Tibial nerve (tissue), 4 donors: Measurements from ENCODE around the gene LHFPL3. TPM values are rescaled to one million over a fixed set of nuclear protein-coding genes. Genes with fewer than 3 reads are reported as not detected.

Experiments
- DNase-seq, 2 donors: peaks; one replicate each; pipeline ENCODE4 v3.0.0-alpha.2; 2019; ENCODE audit warnings: low spot score in 2 of 2
- H3K27ac ChIP-seq, 4 donors: fragments of 200-600 bp; sonication (generic) in 3 of 4; one replicate each; pipeline ENCODE4 v1.5.1; 2017 to 2019; ENCODE audit warnings: mild to moderate bottlenecking in 1 of 4
- H3K27me3 ChIP-seq, 2 donors: fragments of 200-600 bp; sonication (generic) in 1 of 2; one replicate each; pipeline versions ENCODE4 v1.5.1 to v1.6.0; 2017 to 2019
- H3K36me3 ChIP-seq, 3 donors: fragments of 200-600 bp; sonication (generic); one replicate each; pipeline ENCODE4 v1.5.1; 2018 to 2019
- H3K4me1 ChIP-seq, 4 donors: fragments of 200-600 bp; sonication (generic) in 3 of 4; one replicate each; pipeline ENCODE4 v1.5.1; 2017 to 2019
- H3K4me3 ChIP-seq, 4 donors: fragments of 200-600 bp; sonication (generic) in 3 of 4; one replicate each; pipeline ENCODE4 v1.5.1; 2017 to 2019; ENCODE audit warnings: mild to moderate bottlenecking in 1 of 4, moderate library complexity in 1 of 4
- H3K9me3 ChIP-seq, 4 donors: fragments of 200-600 bp; sonication (generic) in 3 of 4; one replicate each; pipeline ENCODE4 v1.5.1; 2017 to 2019
- EP300 ChIP-seq, 2 donors: sonication (generic); formaldehyde crosslinking; IDR thresholded peaks; one replicate each; pipeline ENCODE4 v1.6.1; 2017; ENCODE audit warnings: antibody characterized with exemption in 2 of 2, mild to moderate bottlenecking in 1 of 2
- POLR2A ChIP-seq, 2 donors: fragments of 450-650 bp; IDR thresholded peaks; one replicate each; pipeline ENCODE4 v1.6.1; 2017; ENCODE audit warnings: antibody characterized with exemption in 2 of 2, mild to moderate bottlenecking in 2 of 2, moderate library complexity in 2 of 2
- WGBS, 2 donors: methylation state at CpG; one replicate each; pipeline ENCODE4 v1.1.5; 2018; 5-methylcytosine and 5-hydroxymethylcytosine counted together
- total RNA-seq, 4 donors: library from RNA; depleted of rRNA; stranded (reverse); fragments of >200 nt; gene quantifications; one replicate each; pipeline ENCODE4 v1.1.0, GENCODE V29; 2016
- TF ChIP-seq, protein P1 (sequence below), 5 experiments: fragments of 200-600 bp in 3 of 5; fragments of 450-650 bp in 2 of 5; sonication (generic) in 3 of 5; IDR thresholded peaks; one replicate each; pipeline ENCODE4 v1.5.1; 2016 to 2019; ENCODE audit warnings: antibody characterized with exemption in 5 of 5, mild to moderate bottlenecking in 3 of 5, moderate library complexity in 2 of 5

Gene LHFPL3
- total RNA-seq, 4 donors from 2014 or later, result not detected

DNA sequence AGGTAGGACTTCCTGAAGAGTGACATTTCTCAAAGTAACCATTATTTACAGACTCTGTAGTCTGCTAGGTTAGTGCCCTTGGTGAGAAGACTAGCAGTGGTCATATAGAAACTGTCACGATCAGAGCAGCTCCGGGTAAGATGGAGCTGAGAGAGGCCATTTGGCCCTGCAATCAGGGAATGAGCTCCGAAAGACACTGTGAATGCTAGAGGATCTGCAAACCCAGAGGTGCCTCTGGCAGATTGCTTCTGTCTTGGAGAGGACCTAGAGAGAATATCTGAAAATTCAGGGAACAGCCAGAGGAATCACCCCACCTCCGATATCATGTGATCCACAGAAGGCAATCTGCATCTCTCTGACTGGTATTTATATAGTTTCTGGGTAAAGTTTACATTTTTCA lies 438.7 kb downstream of the LHFPL3 start:
- TF ChIP-seq POLR2A (IDR thresholded peaks at IDR 0.05) (no peak), EP300 (IDR thresholded peaks at IDR 0.05) (no peak)
- TF ChIP-seq, protein P1, sequence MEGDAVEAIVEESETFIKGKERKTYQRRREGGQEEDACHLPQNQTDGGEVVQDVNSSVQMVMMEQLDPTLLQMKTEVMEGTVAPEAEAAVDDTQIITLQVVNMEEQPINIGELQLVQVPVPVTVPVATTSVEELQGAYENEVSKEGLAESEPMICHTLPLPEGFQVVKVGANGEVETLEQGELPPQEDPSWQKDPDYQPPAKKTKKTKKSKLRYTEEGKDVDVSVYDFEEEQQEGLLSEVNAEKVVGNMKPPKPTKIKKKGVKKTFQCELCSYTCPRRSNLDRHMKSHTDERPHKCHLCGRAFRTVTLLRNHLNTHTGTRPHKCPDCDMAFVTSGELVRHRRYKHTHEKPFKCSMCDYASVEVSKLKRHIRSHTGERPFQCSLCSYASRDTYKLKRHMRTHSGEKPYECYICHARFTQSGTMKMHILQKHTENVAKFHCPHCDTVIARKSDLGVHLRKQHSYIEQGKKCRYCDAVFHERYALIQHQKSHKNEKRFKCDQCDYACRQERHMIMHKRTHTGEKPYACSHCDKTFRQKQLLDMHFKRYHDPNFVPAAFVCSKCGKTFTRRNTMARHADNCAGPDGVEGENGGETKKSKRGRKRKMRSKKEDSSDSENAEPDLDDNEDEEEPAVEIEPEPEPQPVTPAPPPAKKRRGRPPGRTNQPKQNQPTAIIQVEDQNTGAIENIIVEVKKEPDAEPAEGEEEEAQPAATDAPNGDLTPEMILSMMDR (IDR thresholded peaks at IDR 0.05), result no peak
- Histone ChIP-seq H3K36me3 (no peaks in the 10 kb centered on the region), H3K27ac (no peak overlapping the region), H3K9me3 (no peaks in the 10 kb centered on the region), H3K27me3 (no peaks in the 10 kb centered on the region), H3K4me3 (no peak overlapping the region), H3K4me1 (no peaks in the 10 kb centered on the region)
- WGBS, 2 donors, result 52 to 54% methylated on average over 4 of the region's 4 CpGs
- DNase-seq, result no peak

DNA sequence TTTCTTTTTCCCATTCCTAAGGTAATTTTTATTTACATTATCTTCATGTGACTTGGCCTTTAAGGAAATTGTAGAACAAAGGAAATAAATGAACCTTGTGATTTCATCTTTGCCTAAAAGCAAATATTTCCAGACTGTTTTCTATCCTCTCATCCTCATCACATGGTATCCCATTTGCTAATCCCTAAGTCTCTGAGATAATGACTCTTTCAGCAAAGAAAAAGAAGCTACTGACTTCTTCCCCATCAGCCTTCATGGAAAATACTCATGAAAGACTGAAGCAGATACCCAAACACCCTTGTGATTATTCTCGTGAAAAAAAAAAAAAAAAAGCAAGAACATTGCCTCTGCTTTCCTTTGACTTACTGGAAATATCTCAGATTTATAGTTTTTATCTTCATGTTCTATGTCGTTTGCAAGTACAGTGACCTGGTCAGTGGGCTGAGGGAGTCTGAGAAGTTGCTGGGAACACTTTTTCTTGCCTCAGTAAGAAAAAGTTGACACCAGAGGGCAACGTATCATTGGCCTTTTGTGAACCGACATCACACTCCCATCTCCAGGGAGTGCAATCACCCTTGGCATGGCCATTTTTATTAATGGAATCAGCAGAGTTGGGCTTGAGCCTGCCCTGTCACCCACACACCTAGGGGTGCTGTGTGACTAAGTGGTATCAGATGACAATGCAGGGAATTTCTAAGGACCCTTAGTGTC lies 439.6 kb downstream of the LHFPL3 start:
- Histone ChIP-seq H3K4me3 (no peak overlapping the region), H3K27me3 (no peaks in the 10 kb centered on the region), H3K9me3 (no peaks in the 10 kb centered on the region), H3K27ac (no peak overlapping the region), H3K4me1 (no peaks in the 10 kb centered on the region), H3K36me3 (no peaks in the 10 kb centered on the region)
- no peak for DNase-seq
- 38 to 46% methylated on average over 4 of the region's 4 CpGs for WGBS, 2 donors
- no peak for TF ChIP-seq POLR2A (IDR thresholded peaks at IDR 0.05)
- no peak for TF ChIP-seq EP300 (IDR thresholded peaks at IDR 0.05)
- TF ChIP-seq, protein P1 (IDR thresholded peaks at IDR 0.05), result no peak

DNA sequence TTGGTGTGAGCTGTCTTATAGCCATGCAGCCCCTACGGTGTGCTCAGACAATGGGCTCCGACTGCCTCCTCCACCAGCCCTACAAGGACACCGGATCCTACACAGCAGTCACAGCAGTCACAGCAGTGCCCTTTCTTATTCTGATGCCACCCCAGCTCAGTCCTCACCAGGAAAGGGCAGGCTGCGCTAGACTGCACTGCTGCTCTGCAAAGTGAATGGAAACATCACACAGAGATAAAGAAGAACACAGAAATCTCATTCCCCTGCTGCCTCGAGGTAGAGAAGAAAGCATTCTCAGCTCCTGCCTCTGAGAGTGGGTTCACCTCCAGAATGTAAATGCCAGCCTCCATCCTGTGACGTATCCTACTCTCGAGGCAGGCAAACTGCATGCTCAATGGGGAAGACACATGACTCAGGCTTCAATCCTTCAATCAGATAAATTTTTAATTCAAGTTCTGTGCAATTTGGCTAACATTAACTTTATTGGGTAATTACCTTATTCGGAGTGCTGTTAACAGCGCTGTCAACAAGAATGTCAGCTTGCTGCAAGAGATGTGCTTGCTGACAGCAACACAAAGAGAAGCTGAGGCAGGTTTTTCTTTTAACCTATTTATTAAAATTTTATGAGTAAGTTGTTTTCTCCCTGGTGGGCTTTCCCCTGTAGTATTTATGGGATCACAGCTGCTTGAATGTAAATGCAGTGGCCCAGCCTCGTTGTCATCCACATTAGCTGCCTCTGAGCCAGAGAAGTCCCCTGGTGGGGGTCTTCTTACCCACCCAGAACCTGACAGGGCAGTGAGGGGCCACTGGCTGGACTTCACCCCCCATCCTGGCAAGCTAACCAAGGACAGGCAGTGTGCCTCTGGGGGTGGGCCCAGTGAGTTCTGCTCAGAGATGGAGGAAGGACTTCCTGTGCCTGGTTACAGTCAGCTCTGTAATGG lies 444.3 kb downstream of the LHFPL3 start:
- Histone ChIP-seq H3K27me3 (no peaks in the 10 kb centered on the region), H3K4me3 (no peak overlapping the region), H3K27ac (no peak overlapping the region), H3K36me3 (no peaks in the 10 kb centered on the region), H3K4me1 (no peaks in the 10 kb centered on the region), H3K9me3 (no peaks in the 10 kb centered on the region)
- no peak for DNase-seq
- TF ChIP-seq, protein P1 (IDR thresholded peaks at IDR 0.05), result no peak
- no peak for TF ChIP-seq POLR2A (IDR thresholded peaks at IDR 0.05)
- TF ChIP-seq EP300 (IDR thresholded peaks at IDR 0.05), result no peak
- WGBS, 2 donors, result 25 to 35% methylated on average over 10 of the region's 10 CpGs

DNA sequence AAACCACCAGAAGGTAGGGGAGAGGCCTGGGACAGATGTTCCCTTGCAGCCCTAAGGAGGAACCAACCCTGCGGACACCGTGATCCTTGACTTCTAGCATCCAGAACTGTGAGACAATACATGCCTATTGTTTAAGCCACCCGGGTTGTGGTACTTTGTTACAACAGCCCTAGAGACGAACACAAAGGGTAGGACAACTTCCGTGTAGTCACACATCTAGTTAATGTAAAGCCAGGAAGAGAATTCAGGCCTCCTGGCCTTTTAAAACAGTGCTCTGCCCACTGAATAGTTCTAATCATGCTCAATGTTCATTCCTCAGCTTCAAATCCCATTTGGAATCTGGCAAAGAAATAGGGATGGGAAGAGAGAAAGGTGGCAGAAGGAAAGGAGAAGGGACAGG lies 445.4 kb downstream of the LHFPL3 start:
- Histone ChIP-seq H3K4me3 (no peak overlapping the region), H3K4me1 (no peaks in the 10 kb centered on the region), H3K27me3 (no peaks in the 10 kb centered on the region), H3K27ac (no peak overlapping the region), H3K36me3 (no peaks in the 10 kb centered on the region), H3K9me3 (no peaks in the 10 kb centered on the region)
- WGBS, 2 donors, result 65 to 66% methylated on average over 5 of the region's 5 CpGs
- TF ChIP-seq, protein P1 (IDR thresholded peaks at IDR 0.05), result no peak
- TF ChIP-seq POLR2A (IDR thresholded peaks at IDR 0.05) (no peak), EP300 (IDR thresholded peaks at IDR 0.05) (no peak)
- no peak for DNase-seq

DNA sequence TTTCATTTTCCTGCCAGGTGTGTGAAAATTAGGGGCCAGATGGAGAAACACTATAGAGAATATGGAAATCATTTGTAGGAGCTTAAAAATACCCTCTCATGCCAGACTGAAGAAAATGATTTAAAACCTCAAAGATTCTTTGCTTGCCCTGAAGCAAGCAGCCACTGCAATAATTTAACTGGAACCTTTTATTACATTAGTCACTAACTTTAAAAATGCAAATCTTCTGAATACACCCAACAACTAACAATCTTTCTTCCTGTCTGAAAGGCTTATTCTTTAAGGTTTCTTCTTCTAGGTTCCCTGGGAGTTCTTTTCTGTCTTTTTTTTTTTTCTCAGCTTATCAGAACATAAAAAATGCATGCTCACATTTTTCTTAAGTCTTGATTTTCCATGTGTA lies 447.1 kb downstream of the LHFPL3 start:
- Histone ChIP-seq H3K9me3 (no peaks in the 10 kb centered on the region), H3K4me3 (no peak overlapping the region), H3K27me3 (no peaks in the 10 kb centered on the region), H3K4me1 (no peaks in the 10 kb centered on the region), H3K36me3 (no peaks in the 10 kb centered on the region), H3K27ac (no peak overlapping the region)
- DNase-seq, result no peak
- no peak for TF ChIP-seq POLR2A (IDR thresholded peaks at IDR 0.05)
- TF ChIP-seq EP300 (IDR thresholded peaks at IDR 0.05), result no peak
- TF ChIP-seq, protein P1 (IDR thresholded peaks at IDR 0.05), result no peak
